ENCODE data around the gene NDOR1. TPM values are rescaled to one million over a fixed set of nuclear protein-coding genes. Genes with fewer than 3 reads are reported as not detected.

The NDOR1 gene
- total RNA-seq, 1 experiment from 2014 or later = 7.8 TPM

DNA sequence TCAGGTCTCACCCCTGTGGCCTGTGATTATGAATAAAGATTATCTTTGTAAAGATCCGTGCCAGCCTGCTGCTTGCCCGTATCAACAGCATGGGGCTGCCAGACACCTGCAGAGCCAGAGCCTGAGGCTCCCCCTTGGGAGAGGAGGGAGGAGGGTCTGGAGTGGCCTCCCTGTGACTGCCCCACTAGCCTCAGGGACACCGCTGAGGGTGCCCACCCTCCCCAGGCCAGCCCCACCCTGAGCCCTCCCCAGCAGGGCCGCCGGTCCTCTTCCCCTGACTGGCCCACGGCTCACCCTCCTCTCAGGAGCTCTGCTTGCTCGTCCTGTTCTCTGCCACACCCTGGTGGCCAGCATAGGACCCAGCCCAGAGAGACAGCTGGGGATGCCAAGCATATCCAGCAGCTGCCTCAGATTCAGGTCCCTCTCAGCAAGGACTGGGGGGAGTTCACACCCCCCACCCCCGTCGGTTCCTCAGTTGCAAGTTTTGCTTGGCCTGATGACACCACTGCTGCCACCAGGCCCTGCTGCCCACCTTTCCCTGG, 15.1 kb upstream of the NDOR1 start:
- Histone ChIP-seq H3K9ac (ENCODE audit: low read length) (peak overlapping the region; percentile 86), H2AFZ (ENCODE audit: low read length) (no peak overlapping the region), H3K4me2 (ENCODE audit: low read depth, low read length, poor library complexity, severe bottlenecking) (peak overlapping the region; percentile 77), H3K4me3 (ENCODE audit: low read length) (peak overlapping the region; percentile 87), H3K79me2 (ENCODE audit: low read length) (peaks cover 41% of the 10 kb centered on the region), H4K20me1 (ENCODE audit: insufficient read depth, low read depth, low read length) (peaks cover 24% of the 10 kb centered on the region), H3K9me2 (replicated peaks; ENCODE audit: insufficient read depth, low read length) (no peaks in the 10 kb centered on the region), H3K9me3 (ENCODE audit: low read length) (no peaks in the 10 kb centered on the region), H3K27ac (ENCODE audit: low read length) (no peak overlapping the region), H3K4me1 (ENCODE audit: low read length) (peaks cover 32% of the 10 kb centered on the region), H3K27me3 (ENCODE audit: low read length) (no peaks in the 10 kb centered on the region), H3K36me3 (ENCODE audit: insufficient read depth, low read length) (no peaks in the 10 kb centered on the region)
- DNase-seq = peak; percentile 60

DNA sequence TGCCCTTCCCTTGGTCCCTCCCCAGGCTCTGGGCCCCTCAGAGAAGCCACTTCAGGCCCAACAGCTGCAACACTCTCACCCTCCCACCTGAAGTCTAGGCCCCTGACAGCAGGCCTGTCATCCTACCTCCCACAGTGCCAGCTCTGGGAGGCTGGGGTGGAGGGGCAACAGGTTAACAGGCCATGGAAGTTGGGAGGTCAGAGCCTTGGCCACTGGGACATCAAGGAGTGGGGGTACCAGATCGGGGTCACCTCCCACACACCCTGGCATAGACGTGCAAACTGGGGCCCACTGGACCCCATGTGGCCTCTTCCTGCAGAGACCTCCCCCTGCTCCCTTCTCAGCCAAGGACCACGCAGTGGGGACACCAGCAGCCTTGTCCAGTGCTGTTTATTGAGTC, 14.3 kb upstream of the NDOR1 start:
- no peaks in the 10 kb centered on the region for H3K36me3 ChIP-seq (ENCODE audit: insufficient read depth, low read length)
- H3K27me3 ChIP-seq (ENCODE audit: low read length) = no peaks in the 10 kb centered on the region
- no peaks in the 10 kb centered on the region for H3K9me3 ChIP-seq (ENCODE audit: low read length)
- peaks cover 32% of the 10 kb centered on the region for H3K4me1 ChIP-seq (ENCODE audit: low read length)
- H3K9ac ChIP-seq (ENCODE audit: low read length) = no peak overlapping the region
- H2AFZ ChIP-seq (ENCODE audit: low read length) = no peak overlapping the region
- H3K27ac ChIP-seq (ENCODE audit: low read length) = no peak overlapping the region
- peaks cover 44% of the 10 kb centered on the region for H3K79me2 ChIP-seq (ENCODE audit: low read length)
- H3K4me2 ChIP-seq (ENCODE audit: low read depth, low read length, poor library complexity, severe bottlenecking) = peak overlapping the region; percentile 77
- peaks cover 26% of the 10 kb centered on the region for H4K20me1 ChIP-seq (ENCODE audit: insufficient read depth, low read depth, low read length)
- H3K9me2 ChIP-seq (replicated peaks; ENCODE audit: insufficient read depth, low read length) = no peaks in the 10 kb centered on the region
- peak; percentile 41 for DNase-seq
- no peak overlapping the region for H3K4me3 ChIP-seq (ENCODE audit: low read length)

DNA sequence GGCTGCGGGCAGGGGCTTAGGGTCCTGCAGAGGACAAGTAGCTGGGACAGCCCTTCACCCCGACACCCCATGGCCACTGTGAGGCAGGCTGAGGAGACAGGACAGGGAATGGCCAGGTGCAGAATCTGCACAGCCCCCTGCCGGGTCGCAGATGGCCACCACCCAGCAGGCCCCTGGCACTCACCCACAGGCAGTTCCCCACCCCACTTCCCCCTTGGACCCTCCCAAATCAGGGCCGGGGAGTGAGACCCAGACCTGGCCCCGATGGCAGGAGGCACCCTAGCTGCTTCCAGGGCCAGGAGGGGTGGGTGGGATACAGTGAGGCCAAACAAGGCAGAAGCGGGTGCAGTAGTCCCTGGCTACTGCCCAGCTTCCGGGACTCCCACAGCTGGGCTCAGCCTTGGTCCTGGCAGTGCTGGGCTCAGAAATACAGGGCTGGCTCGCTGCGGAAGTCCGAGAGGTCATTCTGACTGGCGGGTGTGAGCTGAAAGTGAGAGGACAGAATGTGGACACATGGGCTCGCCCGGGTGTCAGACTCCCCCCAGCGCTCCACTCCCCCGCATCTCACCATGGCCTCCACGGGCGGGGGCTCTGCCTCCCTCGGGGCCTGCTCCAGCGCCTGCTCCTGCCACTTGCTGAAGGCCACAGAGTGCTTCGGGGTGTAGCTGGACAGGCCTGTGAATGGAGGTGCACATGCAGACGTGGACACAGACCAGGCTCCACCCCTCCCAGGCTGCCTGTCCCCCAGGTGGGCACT, 13.6 kb upstream of the NDOR1 start:
- Histone ChIP-seq H3K4me3 (ENCODE audit: low read length) (no peak overlapping the region), H3K79me2 (ENCODE audit: low read length) (peaks cover 46% of the 10 kb centered on the region), H3K4me1 (ENCODE audit: low read length) (peaks cover 28% of the 10 kb centered on the region), H3K36me3 (ENCODE audit: insufficient read depth, low read length) (no peaks in the 10 kb centered on the region), H4K20me1 (ENCODE audit: insufficient read depth, low read depth, low read length) (peaks cover 26% of the 10 kb centered on the region), H3K9me3 (ENCODE audit: low read length) (no peaks in the 10 kb centered on the region), H3K27me3 (ENCODE audit: low read length) (no peaks in the 10 kb centered on the region), H3K9ac (ENCODE audit: low read length) (no peak overlapping the region), H3K4me2 (ENCODE audit: low read depth, low read length, poor library complexity, severe bottlenecking) (no peak overlapping the region), H3K27ac (ENCODE audit: low read length) (no peak overlapping the region), H2AFZ (ENCODE audit: low read length) (no peak overlapping the region), H3K9me2 (replicated peaks; ENCODE audit: insufficient read depth, low read length) (no peaks in the 10 kb centered on the region)
- no peak for DNase-seq

DNA sequence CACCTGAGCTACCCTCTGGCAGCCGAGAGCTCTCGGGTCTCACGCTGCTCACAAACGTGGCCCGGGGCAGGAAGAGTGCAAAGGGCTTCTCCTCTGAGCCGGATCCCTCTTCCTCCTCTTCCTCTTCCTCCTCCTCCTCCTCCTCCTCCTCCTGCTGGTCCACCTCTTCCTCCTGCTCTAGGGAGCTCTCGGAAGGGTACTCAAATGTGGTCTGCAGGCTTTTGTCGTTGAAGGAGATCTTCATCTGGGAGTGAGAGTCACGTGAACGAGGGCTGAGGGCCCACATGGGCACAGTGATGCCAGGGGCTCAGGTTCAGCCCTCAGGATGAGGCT, 13.1 kb upstream of the NDOR1 start:
- no peak overlapping the region for H2AFZ ChIP-seq (ENCODE audit: low read length)
- H3K4me3 ChIP-seq (ENCODE audit: low read length) = no peak overlapping the region
- H3K4me1 ChIP-seq (ENCODE audit: low read length) = peaks cover 25% of the 10 kb centered on the region
- H3K9me3 ChIP-seq (ENCODE audit: low read length) = no peaks in the 10 kb centered on the region
- H3K9me2 ChIP-seq (replicated peaks; ENCODE audit: insufficient read depth, low read length) = no peaks in the 10 kb centered on the region
- H3K79me2 ChIP-seq (ENCODE audit: low read length) = peaks cover 45% of the 10 kb centered on the region
- peaks cover 24% of the 10 kb centered on the region for H4K20me1 ChIP-seq (ENCODE audit: insufficient read depth, low read depth, low read length)
- H3K4me2 ChIP-seq (ENCODE audit: low read depth, low read length, poor library complexity, severe bottlenecking) = no peak overlapping the region
- no peaks in the 10 kb centered on the region for H3K27me3 ChIP-seq (ENCODE audit: low read length)
- no peak for DNase-seq
- H3K36me3 ChIP-seq (ENCODE audit: insufficient read depth, low read length) = no peaks in the 10 kb centered on the region
- H3K9ac ChIP-seq (ENCODE audit: low read length) = no peak overlapping the region
- H3K27ac ChIP-seq (ENCODE audit: low read length) = no peak overlapping the region

GRCh38 chr9:137192859-137193258, 12.6 kb upstream of the NDOR1 start:
- DNase-seq = no peak
- H3K27me3 ChIP-seq (ENCODE audit: low read length) = no peaks in the 10 kb centered on the region
- no peaks in the 10 kb centered on the region for H3K9me3 ChIP-seq (ENCODE audit: low read length)
- no peaks in the 10 kb centered on the region for H3K36me3 ChIP-seq (ENCODE audit: insufficient read depth, low read length)
- H3K9ac ChIP-seq (ENCODE audit: low read length) = no peak overlapping the region
- no peak overlapping the region for H3K4me2 ChIP-seq (ENCODE audit: low read depth, low read length, poor library complexity, severe bottlenecking)
- no peaks in the 10 kb centered on the region for H3K9me2 ChIP-seq (replicated peaks; ENCODE audit: insufficient read depth, low read length)
- H3K27ac ChIP-seq (ENCODE audit: low read length) = no peak overlapping the region
- peaks cover 45% of the 10 kb centered on the region for H3K79me2 ChIP-seq (ENCODE audit: low read length)
- H3K4me3 ChIP-seq (ENCODE audit: low read length) = no peak overlapping the region
- no peak overlapping the region for H2AFZ ChIP-seq (ENCODE audit: low read length)
- peaks cover 20% of the 10 kb centered on the region; the same call in 1 of the 2 replicates for H4K20me1 ChIP-seq (ENCODE audit: insufficient read depth, low read depth, low read length)
- H3K4me1 ChIP-seq (ENCODE audit: low read length) = peaks cover 25% of the 10 kb centered on the region

- Histone ChIP-seq H2AFZ (ENCODE audit: low read length) (no peak overlapping the region), H3K9me3 (ENCODE audit: low read length) (no peaks in the 10 kb centered on the region), H3K4me1 (ENCODE audit: low read length) (peaks cover 34% of the 10 kb centered on the region), H3K27ac (ENCODE audit: low read length) (no peak overlapping the region), H3K4me3 (ENCODE audit: low read length) (no peak overlapping the region), H3K27me3 (ENCODE audit: low read length) (no peaks in the 10 kb centered on the region), H3K4me2 (ENCODE audit: low read depth, low read length, poor library complexity, severe bottlenecking) (no peak overlapping the region), H4K20me1 (ENCODE audit: insufficient read depth, low read depth, low read length) (peaks cover 19% of the 10 kb centered on the region; the same call in 1 of the 2 replicates), H3K9me2 (replicated peaks; ENCODE audit: insufficient read depth, low read length) (no peaks in the 10 kb centered on the region), H3K9ac (ENCODE audit: low read length) (no peak overlapping the region), H3K79me2 (ENCODE audit: low read length) (peaks cover 50% of the 10 kb centered on the region), H3K36me3 (ENCODE audit: insufficient read depth, low read length) (no peaks in the 10 kb centered on the region)
- DNase-seq = no peak
Observed at GRCh38 chr9:137193771-137194170, 11.7 kb upstream of the NDOR1 start.

DNA sequence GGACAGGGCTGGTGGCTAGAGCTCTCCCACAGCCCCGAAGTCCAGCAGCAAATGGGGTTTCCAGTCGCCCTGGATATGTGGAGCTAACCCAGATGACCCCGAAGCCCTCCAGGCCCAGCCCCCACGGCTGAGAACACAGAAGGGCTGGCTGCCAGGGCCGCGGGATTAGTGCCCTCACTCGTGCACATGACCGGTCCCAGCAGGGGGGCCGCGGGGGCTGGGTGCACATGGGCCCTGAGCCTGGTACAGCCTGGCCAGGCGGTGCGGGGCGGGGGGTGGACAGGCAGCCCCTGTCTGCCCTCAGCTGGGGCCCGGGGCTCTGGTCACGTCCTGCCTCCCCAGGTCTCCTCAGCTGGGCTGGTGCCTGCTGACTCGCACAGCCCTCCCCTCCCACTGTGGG, 11.1 kb upstream of the NDOR1 start:
- H3K4me2 ChIP-seq (ENCODE audit: low read depth, low read length, poor library complexity, severe bottlenecking) = no peak overlapping the region
- no peak overlapping the region for H3K9ac ChIP-seq (ENCODE audit: low read length)
- H4K20me1 ChIP-seq (ENCODE audit: insufficient read depth, low read depth, low read length) = peaks cover 16% of the 10 kb centered on the region; the same call in 1 of the 2 replicates
- H3K27me3 ChIP-seq (ENCODE audit: low read length) = no peaks in the 10 kb centered on the region
- H3K36me3 ChIP-seq (ENCODE audit: insufficient read depth, low read length) = no peaks in the 10 kb centered on the region
- no peaks in the 10 kb centered on the region for H3K9me3 ChIP-seq (ENCODE audit: low read length)
- peaks cover 39% of the 10 kb centered on the region for H3K4me1 ChIP-seq (ENCODE audit: low read length)
- no peak overlapping the region for H3K4me3 ChIP-seq (ENCODE audit: low read length)
- no peaks in the 10 kb centered on the region for H3K9me2 ChIP-seq (replicated peaks; ENCODE audit: insufficient read depth, low read length)
- H3K79me2 ChIP-seq (ENCODE audit: low read length) = peaks cover 56% of the 10 kb centered on the region
- DNase-seq = no peak
- no peak overlapping the region for H3K27ac ChIP-seq (ENCODE audit: low read length)
- H2AFZ ChIP-seq (ENCODE audit: low read length) = no peak overlapping the region

GRCh38 chr9:137194909-137195308, 10.6 kb upstream of the NDOR1 start:
- no peak overlapping the region for H3K4me2 ChIP-seq (ENCODE audit: low read depth, low read length, poor library complexity, severe bottlenecking)
- no peak overlapping the region for H3K4me3 ChIP-seq (ENCODE audit: low read length)
- H3K9me2 ChIP-seq (replicated peaks; ENCODE audit: insufficient read depth, low read length) = no peaks in the 10 kb centered on the region
- H2AFZ ChIP-seq (ENCODE audit: low read length) = no peak overlapping the region
- H3K4me1 ChIP-seq (ENCODE audit: low read length) = peaks cover 39% of the 10 kb centered on the region
- no peaks in the 10 kb centered on the region for H3K9me3 ChIP-seq (ENCODE audit: low read length)
- no peaks in the 10 kb centered on the region for H3K36me3 ChIP-seq (ENCODE audit: insufficient read depth, low read length)
- H4K20me1 ChIP-seq (ENCODE audit: insufficient read depth, low read depth, low read length) = peaks cover 11% of the 10 kb centered on the region; the same call in 1 of the 2 replicates
- no peaks in the 10 kb centered on the region for H3K27me3 ChIP-seq (ENCODE audit: low read length)
- H3K27ac ChIP-seq (ENCODE audit: low read length) = no peak overlapping the region
- no peak for DNase-seq
- peaks cover 56% of the 10 kb centered on the region for H3K79me2 ChIP-seq (ENCODE audit: low read length)
- no peak overlapping the region for H3K9ac ChIP-seq (ENCODE audit: low read length)

Data from Karpas-422 (cell line).